ENCODE results near the gene MCC. TPM values are rescaled to one million over a fixed set of nuclear protein-coding genes. Genes with fewer than 3 reads are reported as not detected.
A peak's percentile ranks its signal among the peaks of the same experiment; 100 is the strongest.

The MCC gene
- total RNA-seq, 4 donors from 2014 or later, result 6.8 to 11.9 (median 9.0) TPM

GRCh38 chr5:113209498-113209897 is 278.8 kb downstream of the MCC start:
- H3K27me3 ChIP-seq, result no peaks in the 10 kb centered on the region
- DNase-seq, result no peak
- H3K4me1 ChIP-seq, result peaks cover 6 to 35% of the 10 kb centered on the region in 2 donors
- H3K27ac ChIP-seq, result no peak overlapping the region
- in situ Hi-C loops (cut with MboI; ENCODE audit: low sequenced_read_pairs in 4 of 4), result no loop called here
- H3K36me3 ChIP-seq, result no peaks in the 10 kb centered on the region
- H3K9me3 ChIP-seq, result no peaks in the 10 kb centered on the region
- no peak for TF ChIP-seq POLR2A (IDR thresholded peaks at IDR 0.05)
- TF ChIP-seq, protein P1, sequence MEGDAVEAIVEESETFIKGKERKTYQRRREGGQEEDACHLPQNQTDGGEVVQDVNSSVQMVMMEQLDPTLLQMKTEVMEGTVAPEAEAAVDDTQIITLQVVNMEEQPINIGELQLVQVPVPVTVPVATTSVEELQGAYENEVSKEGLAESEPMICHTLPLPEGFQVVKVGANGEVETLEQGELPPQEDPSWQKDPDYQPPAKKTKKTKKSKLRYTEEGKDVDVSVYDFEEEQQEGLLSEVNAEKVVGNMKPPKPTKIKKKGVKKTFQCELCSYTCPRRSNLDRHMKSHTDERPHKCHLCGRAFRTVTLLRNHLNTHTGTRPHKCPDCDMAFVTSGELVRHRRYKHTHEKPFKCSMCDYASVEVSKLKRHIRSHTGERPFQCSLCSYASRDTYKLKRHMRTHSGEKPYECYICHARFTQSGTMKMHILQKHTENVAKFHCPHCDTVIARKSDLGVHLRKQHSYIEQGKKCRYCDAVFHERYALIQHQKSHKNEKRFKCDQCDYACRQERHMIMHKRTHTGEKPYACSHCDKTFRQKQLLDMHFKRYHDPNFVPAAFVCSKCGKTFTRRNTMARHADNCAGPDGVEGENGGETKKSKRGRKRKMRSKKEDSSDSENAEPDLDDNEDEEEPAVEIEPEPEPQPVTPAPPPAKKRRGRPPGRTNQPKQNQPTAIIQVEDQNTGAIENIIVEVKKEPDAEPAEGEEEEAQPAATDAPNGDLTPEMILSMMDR (IDR thresholded peaks at IDR 0.05 in 4 of 5, conservative IDR thresholded peaks at IDR 0.05 in 1 of 5), result no peak
- ATAC-seq, result no peak
- intact Hi-C loops (cut with DNase I; ENCODE audit: low total_unique reads), result loop anchor here (5.0 kb wide), 1 partner anchor 83 kb away; no protein-coding TSS in a partner anchor
- H3K4me3 ChIP-seq, result no peak overlapping the region

GRCh38 chr5:113205807-113206206 is 282.4 kb downstream of the MCC start:
- TF ChIP-seq, protein P1 (IDR thresholded peaks at IDR 0.05 in 4 of 5, conservative IDR thresholded peaks at IDR 0.05 in 1 of 5), result peak in 1 of 5 experiments; percentile 28
- no peak for TF ChIP-seq POLR2A (IDR thresholded peaks at IDR 0.05)
- in situ Hi-C loops (cut with MboI; ENCODE audit: low sequenced_read_pairs in 4 of 4) (no loop called here), intact Hi-C loops (cut with DNase I; ENCODE audit: low total_unique reads) (loop anchor here (5.0 kb wide), 1 partner anchor 86 kb away; no protein-coding TSS in a partner anchor)
- ATAC-seq, result no peak
- Histone ChIP-seq H3K36me3 (no peaks in the 10 kb centered on the region), H3K27ac (no peak overlapping the region), H3K4me3 (no peak overlapping the region), H3K4me1 (peaks cover 9 to 45% of the 10 kb centered on the region in 2 donors), H3K9me3 (no peaks in the 10 kb centered on the region), H3K27me3 (no peaks in the 10 kb centered on the region)
- DNase-seq, result no peak

DNA sequence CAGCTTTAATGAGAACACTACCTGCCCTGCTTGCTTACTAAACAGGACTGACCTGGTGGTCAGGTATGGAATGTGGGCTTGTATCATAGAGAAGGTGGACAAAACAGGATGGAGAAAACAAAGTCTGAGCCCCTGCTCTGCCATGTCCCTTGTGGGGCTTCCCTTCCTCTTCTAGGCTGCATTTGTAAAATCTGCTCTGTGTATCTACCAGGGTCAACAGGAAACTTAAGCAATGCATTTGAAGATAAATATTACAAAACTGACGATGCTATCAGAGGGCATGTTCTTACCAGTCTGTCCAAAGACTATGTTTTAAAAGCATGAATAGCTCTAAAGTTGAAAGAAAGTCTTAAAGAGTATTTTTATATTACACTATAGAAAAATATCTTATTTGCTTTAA is 282.9 kb downstream of the MCC start:
- ATAC-seq (no peak), DNase-seq (no peak)
- H3K4me1 ChIP-seq, result peaks cover 9 to 49% of the 10 kb centered on the region in 2 donors
- H3K9me3 ChIP-seq, result no peaks in the 10 kb centered on the region
- H3K36me3 ChIP-seq, result no peaks in the 10 kb centered on the region
- peak overlapping the region in 1 of 4 donors; percentile 73 for H3K27ac ChIP-seq
- in situ Hi-C loops (cut with MboI; ENCODE audit: low sequenced_read_pairs in 4 of 4), result no loop called here
- TF ChIP-seq, protein P1 (IDR thresholded peaks at IDR 0.05 in 4 of 5, conservative IDR thresholded peaks at IDR 0.05 in 1 of 5), result no peak
- TF ChIP-seq POLR2A (IDR thresholded peaks at IDR 0.05), result no peak
- no peaks in the 10 kb centered on the region for H3K27me3 ChIP-seq
- intact Hi-C loops (cut with DNase I; ENCODE audit: low total_unique reads), result loop anchor here (5.0 kb wide), 1 partner anchor 87 kb away; no protein-coding TSS in a partner anchor
- no peak overlapping the region for H3K4me3 ChIP-seq

DNA sequence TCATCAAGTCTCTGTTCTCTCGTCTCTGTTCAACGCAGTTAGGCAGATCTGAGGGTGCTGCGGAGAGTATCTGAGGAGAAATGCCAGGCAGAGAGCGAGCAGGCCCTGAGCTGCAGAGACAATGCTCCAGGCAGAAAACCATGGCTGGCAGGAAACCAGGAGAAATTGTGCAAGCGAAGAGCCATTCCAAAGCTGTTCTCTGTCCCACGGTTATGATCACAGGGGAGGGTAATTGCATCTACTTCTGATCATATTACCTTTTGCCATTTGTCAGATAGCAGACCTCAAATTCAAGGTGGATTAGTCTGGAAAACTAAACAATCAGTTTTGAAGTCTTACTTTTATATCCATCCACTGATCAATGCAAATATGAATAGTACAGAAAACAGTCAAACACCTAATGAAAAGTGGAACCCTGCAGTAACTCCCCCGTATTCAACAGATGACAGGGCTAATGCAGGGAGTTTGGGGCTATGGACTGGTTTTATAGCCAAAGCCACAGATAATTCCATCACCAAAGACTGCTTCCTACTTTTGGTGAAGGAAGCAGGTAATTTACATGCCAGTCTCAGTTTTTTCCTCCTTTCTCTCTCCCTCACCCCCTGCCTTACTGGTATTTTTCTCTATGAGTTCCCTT is 283.6 kb downstream of the MCC start:
- in situ Hi-C loops (cut with MboI; ENCODE audit: low sequenced_read_pairs in 4 of 4) (no loop called here), intact Hi-C loops (cut with DNase I; ENCODE audit: low total_unique reads) (loop anchor here (1.0 to 5.0 kb wide), 2 partner anchors 27 to 88 kb away; no protein-coding TSS in a partner anchor)
- Histone ChIP-seq H3K27ac (peak overlapping the region in 1 of 4 donors; percentile 73), H3K27me3 (no peaks in the 10 kb centered on the region), H3K4me1 (peaks cover 9 to 55% of the 10 kb centered on the region in 2 donors), H3K4me3 (no peak overlapping the region), H3K36me3 (no peaks in the 10 kb centered on the region), H3K9me3 (no peaks in the 10 kb centered on the region)
- ATAC-seq, result peak; percentile 84 to 86
- peak; percentile 45 to 70 for DNase-seq
- TF ChIP-seq, protein P1 (IDR thresholded peaks at IDR 0.05 in 4 of 5, conservative IDR thresholded peaks at IDR 0.05 in 1 of 5), result no peak
- no peak for TF ChIP-seq POLR2A (IDR thresholded peaks at IDR 0.05)
